Measurements from ENCODE around the gene GPR135. TPM values are rescaled to one million over a fixed set of nuclear protein-coding genes. Genes with fewer than 3 reads are reported as not detected.

Gene GPR135
- total and polyA plus RNA-seq, 10 of the 15 experiments (the other 5 are each of a cell fraction or from before 2014, with no cell fraction given): 0.11 to 1.1 (median 0.86) TPM

DNA sequence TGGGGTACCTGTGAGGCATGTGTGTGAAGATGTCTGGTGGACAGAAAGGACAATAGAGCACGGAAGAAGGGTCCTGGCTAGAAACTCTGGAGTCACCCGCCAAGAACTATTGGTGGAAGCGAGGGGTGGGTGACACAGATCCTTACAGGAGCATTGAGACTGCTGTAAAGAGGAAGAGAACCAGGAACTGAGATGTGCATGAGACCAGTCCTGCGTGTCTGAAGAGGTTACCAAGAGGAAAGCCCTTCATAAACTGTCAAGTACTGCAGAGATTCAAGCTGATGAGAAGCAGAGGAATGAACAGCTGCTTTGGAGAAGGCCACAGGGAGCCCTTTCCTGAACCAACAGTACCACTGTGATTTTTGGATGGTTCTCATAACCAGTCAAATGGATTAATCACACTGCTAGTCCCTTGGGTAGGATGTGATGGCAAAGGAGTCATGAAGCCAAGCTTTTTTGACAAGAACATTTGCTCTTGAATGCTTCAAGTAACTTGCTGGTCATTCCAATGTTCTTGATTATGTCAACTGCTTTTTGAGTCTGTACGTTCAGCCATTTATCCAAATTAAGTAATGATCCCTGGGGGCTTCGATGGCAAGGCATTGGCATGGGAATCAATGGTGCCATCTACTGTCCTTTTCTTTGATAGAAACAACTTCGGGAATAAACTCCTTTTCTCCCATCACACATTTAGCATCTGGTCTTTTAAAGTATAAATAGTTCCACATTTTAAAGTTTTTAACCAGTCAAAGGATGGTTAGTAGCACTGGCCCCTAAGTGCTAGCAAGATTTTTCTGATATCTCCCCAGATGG is 42.9 kb downstream of the GPR135 start (continued):
- TF ChIP-seq SPI1 (IDR thresholded peaks at IDR 0.05; ENCODE audit: borderline replicate concordance, insufficient read depth, low read depth, low read length) (peak; percentile 69; the same call in 1 of the 2 replicates), EP300 (IDR thresholded peaks at IDR 0.05; ENCODE audit: borderline replicate concordance in 1 of 2, control insufficient read depth in 1 of 2, low read depth in 2 of 2, low read length in 2 of 2) (no peak), SP1 (IDR thresholded peaks at IDR 0.05; ENCODE audit: low read depth, low read length) (no peak), STAT3 (IDR thresholded peaks at IDR 0.05; ENCODE audit: low read depth, low read length) (no peak), RAD21 (IDR thresholded peaks at IDR 0.05; ENCODE audit: insufficient read depth, low read depth, low read length) (peak; percentile 56), RAD51 (IDR thresholded peaks at IDR 0.05) (no peak)

DNA sequence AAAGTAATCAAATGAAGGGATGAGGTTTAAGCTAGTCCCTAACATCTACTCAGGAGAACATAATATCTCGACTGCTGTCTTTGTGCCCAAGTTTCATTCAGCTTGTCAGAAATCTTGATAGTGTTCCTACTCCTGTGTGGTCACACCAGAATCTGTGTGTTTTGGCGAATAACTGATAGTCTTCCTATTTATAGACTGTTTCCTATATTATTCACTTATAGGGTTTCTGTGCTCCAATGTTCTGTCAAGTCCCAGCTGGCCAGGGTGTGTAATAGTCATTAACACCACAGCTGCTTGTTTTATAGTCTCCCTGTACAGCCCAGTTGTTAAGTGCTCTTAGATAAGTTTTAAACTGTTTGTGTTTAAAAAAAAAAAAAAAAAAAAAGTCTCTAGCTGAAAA is 45.9 kb downstream of the GPR135 start:
- DNase-seq (ENCODE audit: low read depth, low spot score) (no peak), ATAC-seq (no peak), FAIRE-seq (no peak)
- no peaks in the 10 kb centered on the region for H3K9me3 ChIP-seq (replicated peaks; ENCODE audit: control insufficient read depth, insufficient read depth, low read length)
- H3K79me2 ChIP-seq (ENCODE audit: control insufficient read depth, insufficient read depth, low read length): no peaks in the 10 kb centered on the region
- peaks cover 5% of the 10 kb centered on the region; the same call in 1 of the 2 replicates for H3K4me1 ChIP-seq (ENCODE audit: control insufficient read depth, insufficient read depth, low read length)
- no peak overlapping the region for H3K4me2 ChIP-seq (ENCODE audit: control insufficient read depth, insufficient read depth)
- H3K4me3 ChIP-seq: no peak overlapping the region
- TF ChIP-seq MAX (IDR thresholded peaks at IDR 0.05; ENCODE audit: low read depth, low read length) (no peak), NRF1 (conservative IDR thresholded peaks at IDR 0.05; ENCODE audit: low read depth, low read length) (no peak), KDM1A (IDR thresholded peaks at IDR 0.05; ENCODE audit: borderline replicate concordance) (no peak), SMAD5 (IDR thresholded peaks at IDR 0.05; ENCODE audit: low read depth) (no peak), RCOR1 (conservative IDR thresholded peaks at IDR 0.05; ENCODE audit: low read depth, low read length) (no peak), RAD51 (IDR thresholded peaks at IDR 0.05) (no peak), POLR2AphosphoS5 (IDR thresholded peaks at IDR 0.05; ENCODE audit: low read length) (no peak)
- TF ChIP-seq, protein P1, sequence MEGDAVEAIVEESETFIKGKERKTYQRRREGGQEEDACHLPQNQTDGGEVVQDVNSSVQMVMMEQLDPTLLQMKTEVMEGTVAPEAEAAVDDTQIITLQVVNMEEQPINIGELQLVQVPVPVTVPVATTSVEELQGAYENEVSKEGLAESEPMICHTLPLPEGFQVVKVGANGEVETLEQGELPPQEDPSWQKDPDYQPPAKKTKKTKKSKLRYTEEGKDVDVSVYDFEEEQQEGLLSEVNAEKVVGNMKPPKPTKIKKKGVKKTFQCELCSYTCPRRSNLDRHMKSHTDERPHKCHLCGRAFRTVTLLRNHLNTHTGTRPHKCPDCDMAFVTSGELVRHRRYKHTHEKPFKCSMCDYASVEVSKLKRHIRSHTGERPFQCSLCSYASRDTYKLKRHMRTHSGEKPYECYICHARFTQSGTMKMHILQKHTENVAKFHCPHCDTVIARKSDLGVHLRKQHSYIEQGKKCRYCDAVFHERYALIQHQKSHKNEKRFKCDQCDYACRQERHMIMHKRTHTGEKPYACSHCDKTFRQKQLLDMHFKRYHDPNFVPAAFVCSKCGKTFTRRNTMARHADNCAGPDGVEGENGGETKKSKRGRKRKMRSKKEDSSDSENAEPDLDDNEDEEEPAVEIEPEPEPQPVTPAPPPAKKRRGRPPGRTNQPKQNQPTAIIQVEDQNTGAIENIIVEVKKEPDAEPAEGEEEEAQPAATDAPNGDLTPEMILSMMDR (IDR thresholded peaks at IDR 0.05 in 2 of 3, conservative IDR thresholded peaks at IDR 0.05 in 1 of 3; ENCODE audit: control insufficient read depth in 2 of 3, extremely low read depth in 1 of 3, insufficient read depth in 1 of 3, low read depth in 3 of 3, low read length in 3 of 3): no peak
- no peak overlapping the region for H3K27ac ChIP-seq (ENCODE audit: control insufficient read depth, insufficient read depth)
- WGBS (ENCODE audit: insufficient coverage, insufficient replicate concordance, low lambda C conversion rate, missing lambda C conversion rate): 73% methylated on average over 2 of the region's 2 CpGs
- H2AFZ ChIP-seq (ENCODE audit: control insufficient read depth, low read depth, low read length): no peak overlapping the region
- intact Hi-C loops (cut with micrococcal nuclease; ENCODE audit: unreplicated experiment): no loop called here
- ChIA-PET CTCF (interaction anchor here (0.9 to 1.4 kb wide), 4 partner anchors 9 to 90 kb away, joined by 3 to 7 read pairs (median 4); no protein-coding TSS in a partner anchor), SMC1A (ENCODE audit: uncharacterized antibody, unreplicated experiment) (interaction anchor here (0.6 to 2.0 kb wide), 8 partner anchors 13 to 294 kb away, joined by 3 to 8 read pairs (median 3); no protein-coding TSS in a partner anchor), RAD21 (ENCODE audit: unreplicated experiment) (interaction anchor here (1.0 to 1.1 kb wide), 2 partner anchors 42 to 294 kb away, joined by 3 read pairs; no protein-coding TSS in a partner anchor), POLR2A (interaction anchor here (0.7 kb wide), 1 partner anchor 1428 kb away, joined by 3 read pairs; no protein-coding TSS in a partner anchor)
- no peaks in the 10 kb centered on the region for H4K20me1 ChIP-seq (ENCODE audit: control insufficient read depth, insufficient read depth)
- no peaks in the 10 kb centered on the region for H3K36me3 ChIP-seq (ENCODE audit: control insufficient read depth in 2 of 2, insufficient read depth in 2 of 2, low read length in 1 of 2)
- no peaks in the 10 kb centered on the region for H3K27me3 ChIP-seq (replicated peaks in 1 of 2; ENCODE audit: control insufficient read depth in 2 of 2, insufficient read depth in 2 of 2, low read length in 1 of 2)
- in situ Hi-C loops (cut with MboI): no loop called here
- no peak overlapping the region for H3K9ac ChIP-seq (ENCODE audit: control insufficient read depth, insufficient read depth, low read length)
- BruUV-seq (replicated peaks): no TSS peak

Data from GM12878 (cell line).